Measurements from ENCODE around the gene NBEA.

- TF ChIP-seq CTCF (IDR thresholded peaks at IDR 0.05 in 2 of 3, conservative IDR thresholded peaks at IDR 0.05 in 1 of 3; ENCODE audit: borderline replicate concordance in 1 of 3, insufficient read depth in 1 of 3, low read depth in 2 of 3, low read length in 2 of 3) = no peak
- TF ChIP-seq POLR2A (IDR thresholded peaks at IDR 0.05; ENCODE audit: borderline replicate concordance, extremely low read depth, insufficient read depth, insufficient read length) = no peak
- TF ChIP-seq SRF (IDR thresholded peaks at IDR 0.05; ENCODE audit: low read depth) = no peak
- TF ChIP-seq EZH2phosphoT487 (IDR thresholded peaks at IDR 0.05; ENCODE audit: borderline replicate concordance) = no peak
- TF ChIP-seq EZH2 (IDR thresholded peaks at IDR 0.05) = no peak
- no peak for TF ChIP-seq POLR2AphosphoS5 (IDR thresholded peaks at IDR 0.05; ENCODE audit: low read depth, low read length)
- TF ChIP-seq JUND (IDR thresholded peaks at IDR 0.05) = no peak
- TF ChIP-seq ZNF274 (IDR thresholded peaks at IDR 0.05; ENCODE audit: low read depth, low read length) = no peak
- TF ChIP-seq CEBPB (IDR thresholded peaks at IDR 0.05; ENCODE audit: low read depth) = no peak
These were observed 537.6 kb downstream of the NBEA start for GRCh38 chr13:35479706-35480105.
